HEK293 (cell line): ENCODE measurements around the gene ADAMTSL2.

Source experiments
- CTCF ChIA-PET: fragments of 350-600 bp; formaldehyde crosslinking; extraction: SDS; loops from one replicate; lab custom pipeline; 2021; ENCODE audit warnings: antibody characterized with exemption; lab: Yijun Ruan, JAX
- POLR2A ChIA-PET: fragments of 300-600 bp; formaldehyde crosslinking; extraction: SDS; loops from one replicate; lab custom pipeline; 2020; ENCODE audit warnings: antibody characterized with exemption, inconsistent platforms; lab: Yijun Ruan, JAX
- H3K27ac ChIP-seq: fragments of 200-500 bp; sonication (Bioruptor generic); 2 replicates; pipeline ENCODE4 v1.5.1; 2014; ENCODE audit warnings: low read depth, low read length, control low read depth, inconsistent platforms; ENCODE audit errors: extremely low read depth
- H3K36me3 ChIP-seq, 2 experiments: fragments of 200-500 bp in 1 of 2; sonication (Bioruptor generic) in 1 of 2; 1 replicate in 1 of 2; 2 replicates in 1 of 2; pipeline ENCODE4 v1.5.1; 2014 to 2017; ENCODE audit warnings: inconsistent platforms in 2 of 2, low read length in 2 of 2; ENCODE audit not compliant: control insufficient read depth in 2 of 2, insufficient read depth in 1 of 2
- H3K4me1 ChIP-seq: fragments of 200-500 bp; sonication (Bioruptor generic); 2 replicates; pipeline ENCODE4 v1.5.1; 2014; ENCODE audit warnings: mild to moderate bottlenecking, low read length, inconsistent platforms; ENCODE audit not compliant: control insufficient read depth, insufficient read depth
- H3K4me3 ChIP-seq: 2 replicates; pipeline ENCODE4 v1.5.1; 2011; ENCODE audit warnings: low read depth, mild to moderate bottlenecking, control low read depth, low read length, moderate library complexity
- H3K9me3 ChIP-seq: fragments of 200-500 bp; sonication (Bioruptor generic); 2 replicates; pipeline ENCODE4 v1.5.1; 2014; ENCODE audit warnings: low read depth, low read length, inconsistent platforms; ENCODE audit not compliant: control insufficient read depth, insufficient read depth
- KLF17 ChIP-seq: fragments of 450-650 bp; formaldehyde crosslinking; IDR thresholded peaks from 2 replicates; pipeline ENCODE4 v1.5.1; 2016; ENCODE audit warnings: missing biosample characterization, missing genetic modification characterization
- KLF9 ChIP-seq: fragments of 450-650 bp; formaldehyde crosslinking; IDR thresholded peaks from 2 replicates; pipeline ENCODE4 v1.5.1; 2016; ENCODE audit warnings: missing biosample characterization, missing genetic modification characterization, low read depth
- MEIS1 ChIP-seq: sonication (generic); formaldehyde crosslinking; IDR thresholded peaks from 2 replicates; pipeline ENCODE4 v1.8.1; 2022; ENCODE audit warnings: missing genetic modification reagents, mild to moderate bottlenecking, borderline replicate concordance
- PBX3 ChIP-seq: sonication (generic); formaldehyde crosslinking; IDR thresholded peaks from 2 replicates; pipeline ENCODE4 v1.8.1; 2022; ENCODE audit warnings: mild to moderate bottlenecking, moderate library complexity, missing genetic modification reagents
- SP2 ChIP-seq: fragments of 450-650 bp; formaldehyde crosslinking; IDR thresholded peaks from 2 replicates; pipeline ENCODE4 v1.5.1; 2016; ENCODE audit warnings: missing biosample characterization, missing genetic modification characterization
- ZBTB20 ChIP-seq: fragments of 450-650 bp; formaldehyde crosslinking; IDR thresholded peaks from 2 replicates; pipeline ENCODE4 v1.5.1; 2016; ENCODE audit warnings: missing biosample characterization, missing genetic modification characterization
- ZNF140 ChIP-seq: fragments of 450-650 bp; formaldehyde crosslinking; IDR thresholded peaks from 2 replicates; pipeline ENCODE4 v1.5.1; 2016; ENCODE audit warnings: missing biosample characterization, missing genetic modification characterization
- ZNF23 ChIP-seq: fragments of 450-650 bp; formaldehyde crosslinking; IDR thresholded peaks from 2 replicates; pipeline ENCODE4 v1.5.1; 2016; ENCODE audit warnings: missing biosample characterization, missing genetic modification characterization, borderline replicate concordance
- ZNF302 ChIP-seq: fragments of 450-650 bp; formaldehyde crosslinking; IDR thresholded peaks from 2 replicates; pipeline ENCODE4 v1.5.1; 2016; ENCODE audit warnings: missing biosample characterization, missing genetic modification characterization, low read depth
- ZNF350 ChIP-seq: fragments of 450-650 bp; formaldehyde crosslinking; IDR thresholded peaks from 2 replicates; pipeline ENCODE4 v1.5.0; 2017; ENCODE audit warnings: missing biosample characterization, mild to moderate bottlenecking, missing genetic modification characterization
- ZNF48 ChIP-seq: fragments of 450-650 bp; formaldehyde crosslinking; IDR thresholded peaks from 2 replicates; pipeline ENCODE4 v1.5.1; 2016; ENCODE audit warnings: missing biosample characterization, missing genetic modification characterization
- ZNF518A ChIP-seq: fragments of 450-650 bp; formaldehyde crosslinking; conservative IDR thresholded peaks from 2 replicates; pipeline ENCODE4 v1.5.1; 2016; ENCODE audit warnings: low read depth, missing biosample characterization, missing genetic modification characterization
- ZNF521 ChIP-seq: fragments of 450-650 bp; formaldehyde crosslinking; IDR thresholded peaks from 2 replicates; pipeline ENCODE4 v1.5.1; 2017; ENCODE audit warnings: missing biosample characterization, mild to moderate bottlenecking, missing genetic modification characterization
- ZNF529 ChIP-seq: fragments of 450-650 bp; formaldehyde crosslinking; IDR thresholded peaks from 2 replicates; pipeline ENCODE4 v1.5.1; 2017; ENCODE audit warnings: missing genetic modification characterization, missing biosample characterization; ENCODE audit not compliant: insufficient replicate concordance
- ZNF692 ChIP-seq: fragments of 450-650 bp; formaldehyde crosslinking; IDR thresholded peaks from 2 replicates; pipeline ENCODE4 v1.5.1; 2016; ENCODE audit warnings: missing biosample characterization, missing genetic modification characterization
- ZNF792 ChIP-seq: fragments of 450-650 bp; formaldehyde crosslinking; IDR thresholded peaks from 2 replicates; pipeline ENCODE4 v1.5.1; 2016; ENCODE audit warnings: missing biosample characterization, missing genetic modification characterization
- ZNF830 ChIP-seq: fragments of 450-650 bp; IDR thresholded peaks from 2 replicates; pipeline ENCODE4 v1.5.0; 2018; ENCODE audit warnings: missing biosample characterization, missing genetic modification characterization, low read depth, mild to moderate bottlenecking, moderate library complexity
- ZSCAN23 ChIP-seq: fragments of 450-650 bp; formaldehyde crosslinking; IDR thresholded peaks from 2 replicates; pipeline ENCODE4 v1.5.1; 2016; ENCODE audit warnings: missing biosample characterization, missing genetic modification characterization

Gene ADAMTSL2

GRCh38 chr9:133612816-133613215 is 78.3 kb downstream of the ADAMTSL2 start:
- CTCF ChIA-PET = interaction anchor here (1.1 to 1.3 kb wide), 2 partner anchors 129 to 154 kb away, joined by 3 read pairs; no protein-coding TSS in a partner anchor
- H3K4me1 ChIP-seq = no peaks in the 10 kb centered on the region
- no peak overlapping the region for H3K4me3 ChIP-seq

GRCh38 chr9:133613432-133613831 is 78.9 kb downstream of the ADAMTSL2 start:
- Histone ChIP-seq H3K4me1 (no peaks in the 10 kb centered on the region), H3K9me3 (no peaks in the 10 kb centered on the region), H3K36me3 (no peaks in the 10 kb centered on the region), H3K4me3 (no peak overlapping the region), H3K27ac (no peak overlapping the region)
- no peak for TF ChIP-seq ZNF23 (tag by site-specific recombination)
- TF ChIP-seq ZSCAN23 (tag by site-specific recombination) = no peak
- no peak for TF ChIP-seq ZNF350
- TF ChIP-seq KLF17 (tag by site-specific recombination) = no peak
- TF ChIP-seq ZNF529 = no peak
- TF ChIP-seq SP2 (tag by site-specific recombination) = no peak
- TF ChIP-seq KLF9 (tag by site-specific recombination) = no peak
- TF ChIP-seq ZNF140 = no peak
- TF ChIP-seq ZNF518A (tag by site-specific recombination) = no peak
- no peak for TF ChIP-seq ZNF830
- TF ChIP-seq ZBTB20 (tag by site-specific recombination) = no peak
- TF ChIP-seq ZNF792 (tag by site-specific recombination) = no peak
- no peak for TF ChIP-seq PBX3
- no peak for TF ChIP-seq MEIS1 (CRISPR knock-in tag)
- no peak for TF ChIP-seq ZNF302 (tag by site-specific recombination)
- ChIA-PET POLR2A (no interaction called here), CTCF (interaction anchor here (1.1 kb wide), 1 partner anchor 128 kb away, joined by 3 read pairs; no protein-coding TSS in a partner anchor)

More at GRCh38 chr9:133612816-133613215, 78.3 kb downstream of the ADAMTSL2 start:
- no peaks in the 10 kb centered on the region for H3K9me3 ChIP-seq
- no peak for TF ChIP-seq ZNF48 (tag by site-specific recombination)
- TF ChIP-seq ZNF521 (tag by site-specific recombination) = no peak
- TF ChIP-seq ZNF692 (tag by site-specific recombination) = no peak
- no peak overlapping the region for H3K27ac ChIP-seq
- POLR2A ChIA-PET = no interaction called here
- no peaks in the 10 kb centered on the region for H3K36me3 ChIP-seq
